ENCODE measurements around the gene ZNF28.
"Not testable (repeated sequence)": the region's sequence is repeated elsewhere in the genome, so short reads cannot be mapped to it uniquely, and the experiment has no call there.

The ZNF28 gene

DNA sequence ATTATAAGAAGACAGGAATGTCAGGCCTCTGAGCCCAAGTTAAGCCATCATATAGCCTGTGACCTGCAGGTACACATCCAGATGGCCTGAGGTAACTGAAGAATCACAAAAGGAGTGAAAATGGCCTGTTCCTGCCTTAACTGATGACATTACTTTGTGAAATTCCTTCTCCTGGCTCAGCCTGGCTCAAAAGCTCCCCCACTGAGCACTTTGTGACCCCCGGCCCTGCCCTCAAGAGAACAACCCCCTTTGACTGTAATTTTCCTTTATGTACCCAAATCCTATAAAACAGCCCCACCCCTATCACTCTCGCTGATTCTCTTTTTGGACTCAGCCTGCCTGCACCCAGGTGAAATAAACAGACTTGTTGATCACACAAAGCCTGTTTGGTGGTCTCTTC is 65.0 kb downstream of the ZNF28 start:
- not testable (repeated sequence) for DNase-seq

DNA sequence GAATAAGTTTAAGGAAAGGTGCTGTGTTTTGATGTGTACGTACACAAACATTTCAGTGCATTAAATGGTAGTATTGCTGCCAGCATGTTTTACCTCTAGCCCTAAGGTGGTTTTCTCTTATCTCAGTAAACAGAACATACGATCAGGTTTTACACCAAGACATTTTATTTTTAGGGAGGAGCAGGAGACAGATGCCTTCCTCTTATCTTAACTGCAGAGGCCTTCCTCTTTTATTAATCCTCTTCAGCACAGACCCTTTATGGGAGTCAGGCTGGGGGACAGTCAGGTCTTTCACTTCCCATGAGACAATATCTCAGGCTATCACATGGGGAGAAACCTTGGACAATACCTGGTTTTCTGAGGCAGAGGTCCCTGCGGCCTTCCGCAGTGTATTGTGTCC is 71.7 kb downstream of the ZNF28 start:
- DNase-seq: no peak

DNA sequence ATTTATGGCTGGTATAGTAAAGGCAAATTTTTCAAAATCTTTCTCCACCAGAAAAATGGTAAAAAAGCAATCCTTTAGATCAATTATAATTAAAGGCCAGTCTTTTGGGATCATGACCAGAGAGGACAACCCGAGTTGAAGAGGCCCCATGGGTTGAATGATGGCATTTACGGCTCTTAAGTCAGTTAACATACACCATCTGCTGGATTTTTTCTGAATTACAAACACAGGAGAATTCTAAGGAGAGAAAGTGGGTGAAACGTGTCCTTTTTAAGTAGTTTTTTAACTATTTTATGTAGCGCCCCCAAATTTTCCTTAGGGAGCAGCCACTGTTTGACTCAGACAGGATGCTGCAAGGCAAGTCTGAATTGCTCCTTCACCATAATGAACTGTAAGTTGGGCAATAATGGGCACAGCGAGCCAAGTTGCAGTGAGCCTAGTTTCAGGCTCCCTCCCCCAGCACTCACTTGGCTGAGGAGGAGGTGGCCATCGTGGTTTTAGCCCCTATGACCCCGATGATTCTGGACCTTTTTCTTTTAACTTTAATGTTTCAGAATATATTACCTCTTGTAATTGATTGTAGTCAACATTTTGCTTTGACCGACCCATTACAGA is 73.0 kb downstream of the ZNF28 start:
- peak; percentile 8 for DNase-seq
